ENCODE data around the gene ASB18.

The ASB18 gene

DNA sequence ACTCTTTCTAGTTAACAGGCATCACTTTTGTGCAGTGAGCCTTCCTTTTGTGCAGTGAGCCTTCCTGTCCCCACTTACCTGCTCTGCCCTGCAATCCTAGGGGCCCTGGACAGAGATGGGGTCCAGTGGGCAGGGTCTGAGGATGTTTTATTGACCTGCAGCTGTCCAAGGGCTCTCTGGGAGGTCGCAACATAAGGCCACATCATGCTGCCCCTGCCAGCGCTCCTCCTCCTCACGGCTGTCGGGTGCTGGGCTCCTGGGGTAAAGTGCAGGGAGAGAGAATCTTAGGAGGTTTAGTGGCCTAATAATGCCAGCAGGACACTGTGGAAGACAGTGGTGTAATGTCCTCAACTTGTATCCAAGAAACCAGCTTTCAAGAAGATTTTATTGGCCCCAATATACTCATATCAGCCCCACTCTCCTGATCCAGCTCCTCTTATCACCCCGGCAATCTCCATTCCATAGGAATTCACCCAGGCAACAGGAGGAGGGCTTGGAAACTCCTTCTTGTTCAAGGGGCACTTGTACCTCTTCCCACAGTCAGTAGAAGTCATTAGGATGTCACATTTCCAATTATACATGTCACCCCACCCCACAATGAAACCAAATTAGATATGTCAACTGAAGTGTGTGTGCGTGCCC, 41.9 kb upstream of the ASB18 start:
- TF ChIP-seq, protein P1, sequence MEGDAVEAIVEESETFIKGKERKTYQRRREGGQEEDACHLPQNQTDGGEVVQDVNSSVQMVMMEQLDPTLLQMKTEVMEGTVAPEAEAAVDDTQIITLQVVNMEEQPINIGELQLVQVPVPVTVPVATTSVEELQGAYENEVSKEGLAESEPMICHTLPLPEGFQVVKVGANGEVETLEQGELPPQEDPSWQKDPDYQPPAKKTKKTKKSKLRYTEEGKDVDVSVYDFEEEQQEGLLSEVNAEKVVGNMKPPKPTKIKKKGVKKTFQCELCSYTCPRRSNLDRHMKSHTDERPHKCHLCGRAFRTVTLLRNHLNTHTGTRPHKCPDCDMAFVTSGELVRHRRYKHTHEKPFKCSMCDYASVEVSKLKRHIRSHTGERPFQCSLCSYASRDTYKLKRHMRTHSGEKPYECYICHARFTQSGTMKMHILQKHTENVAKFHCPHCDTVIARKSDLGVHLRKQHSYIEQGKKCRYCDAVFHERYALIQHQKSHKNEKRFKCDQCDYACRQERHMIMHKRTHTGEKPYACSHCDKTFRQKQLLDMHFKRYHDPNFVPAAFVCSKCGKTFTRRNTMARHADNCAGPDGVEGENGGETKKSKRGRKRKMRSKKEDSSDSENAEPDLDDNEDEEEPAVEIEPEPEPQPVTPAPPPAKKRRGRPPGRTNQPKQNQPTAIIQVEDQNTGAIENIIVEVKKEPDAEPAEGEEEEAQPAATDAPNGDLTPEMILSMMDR (IDR thresholded peaks at IDR 0.05), result no peak
- TF ChIP-seq ZFX (IDR thresholded peaks at IDR 0.05; ENCODE audit: borderline replicate concordance), result no peak
- H3K27ac ChIP-seq, result no peak overlapping the region

DNA sequence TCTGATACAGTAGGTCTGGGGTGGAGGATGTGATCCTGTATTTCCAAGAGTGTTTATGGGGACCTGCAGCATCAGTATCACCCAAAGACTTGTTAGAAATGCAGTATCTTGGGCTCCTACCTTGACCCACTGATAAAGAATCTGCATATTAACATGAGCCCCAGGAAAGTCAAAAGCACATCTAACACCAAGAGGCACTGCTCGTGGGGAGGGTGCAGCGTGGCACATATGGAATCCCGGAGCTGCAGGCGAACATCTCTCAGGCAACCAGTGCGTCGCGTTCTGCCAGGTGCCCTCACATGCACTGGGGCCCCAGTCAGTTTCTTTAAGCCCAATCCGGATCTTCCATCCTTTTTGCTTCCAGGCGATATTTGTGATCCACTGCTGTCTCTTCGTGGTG, 41.3 kb upstream of the ASB18 start:
- no peak overlapping the region for H3K27ac ChIP-seq
- TF ChIP-seq, protein P1 (IDR thresholded peaks at IDR 0.05), result no peak
- no peak for TF ChIP-seq ZFX (IDR thresholded peaks at IDR 0.05; ENCODE audit: borderline replicate concordance)

DNA sequence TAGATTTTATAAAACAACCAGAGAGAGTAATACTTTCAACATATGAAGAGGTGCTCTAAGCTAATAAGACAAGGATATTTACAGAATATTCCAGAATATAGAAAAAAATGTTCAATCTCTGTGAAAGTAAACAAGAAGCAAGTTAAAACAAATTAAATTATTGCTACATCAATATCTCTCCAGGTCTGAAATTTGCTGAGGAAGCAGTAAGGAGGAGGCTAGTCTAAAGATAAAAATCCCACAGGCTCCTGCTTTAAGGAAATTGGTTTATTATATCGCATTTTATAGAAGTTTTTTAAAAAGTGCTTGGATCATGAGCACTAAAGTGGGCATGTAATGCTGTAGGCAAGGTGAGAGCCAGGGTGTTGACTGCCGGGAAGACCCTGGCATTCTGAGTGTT, 39.7 kb upstream of the ASB18 start:
- no peak overlapping the region for H3K27ac ChIP-seq
- no peak for TF ChIP-seq ZFX (IDR thresholded peaks at IDR 0.05; ENCODE audit: borderline replicate concordance)
- TF ChIP-seq, protein P1 (IDR thresholded peaks at IDR 0.05), result no peak

DNA sequence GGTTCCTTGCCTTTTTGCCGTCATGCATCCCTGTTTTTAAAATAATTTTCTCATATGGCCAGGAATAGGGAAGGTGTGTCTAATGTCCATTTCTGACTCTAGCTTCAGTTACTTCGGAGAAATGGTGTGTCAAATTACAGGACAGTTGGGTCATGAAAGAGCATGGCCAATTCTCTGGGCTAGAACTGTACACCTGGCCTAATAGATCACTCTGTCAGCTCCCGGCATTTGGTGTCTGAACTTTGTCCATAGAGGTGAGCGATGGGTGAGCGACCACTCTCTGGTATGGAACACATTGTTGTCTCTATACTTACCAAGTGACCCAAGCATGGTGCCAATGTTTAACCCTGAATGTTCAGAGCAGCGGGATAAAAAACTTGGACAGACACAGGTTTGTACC, 38.3 kb upstream of the ASB18 start:
- TF ChIP-seq ZFX (IDR thresholded peaks at IDR 0.05; ENCODE audit: borderline replicate concordance), result no peak
- TF ChIP-seq, protein P1 (IDR thresholded peaks at IDR 0.05), result no peak

DNA sequence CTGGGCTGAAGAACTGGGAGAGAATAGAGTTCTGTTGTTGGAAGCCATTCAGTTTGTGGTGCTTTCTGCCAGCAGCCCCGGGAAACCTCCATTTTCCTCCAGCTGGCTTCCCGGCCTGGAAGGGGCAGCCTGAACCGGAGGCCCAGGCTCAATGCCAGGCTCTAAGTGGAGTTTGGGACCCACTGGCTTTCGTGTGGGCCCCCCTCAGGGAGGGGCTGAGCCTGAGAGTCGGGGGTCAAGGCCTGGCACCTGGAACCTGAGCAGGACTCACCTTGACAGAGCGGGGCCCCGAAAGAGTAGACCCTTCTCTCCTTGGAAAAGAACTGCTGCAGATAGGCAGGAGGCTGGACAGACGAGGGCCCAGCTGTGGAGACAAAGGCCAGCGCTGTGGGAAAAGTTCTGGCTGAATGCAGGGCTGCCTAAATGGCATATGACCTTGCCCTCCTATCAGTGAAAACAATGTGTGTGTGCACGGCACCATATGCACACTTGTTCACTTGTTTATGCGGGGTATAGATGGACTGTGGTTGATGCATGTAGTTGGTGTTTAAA, 34.8 kb upstream of the ASB18 start:
- TF ChIP-seq ZFX (IDR thresholded peaks at IDR 0.05; ENCODE audit: borderline replicate concordance), result no peak
- TF ChIP-seq, protein P1 (IDR thresholded peaks at IDR 0.05), result no peak
- no peak overlapping the region for H3K27ac ChIP-seq

More for the DNA sequence above, 38.3 kb upstream of the ASB18 start:
- H3K27ac ChIP-seq, result no peak overlapping the region

DNA sequence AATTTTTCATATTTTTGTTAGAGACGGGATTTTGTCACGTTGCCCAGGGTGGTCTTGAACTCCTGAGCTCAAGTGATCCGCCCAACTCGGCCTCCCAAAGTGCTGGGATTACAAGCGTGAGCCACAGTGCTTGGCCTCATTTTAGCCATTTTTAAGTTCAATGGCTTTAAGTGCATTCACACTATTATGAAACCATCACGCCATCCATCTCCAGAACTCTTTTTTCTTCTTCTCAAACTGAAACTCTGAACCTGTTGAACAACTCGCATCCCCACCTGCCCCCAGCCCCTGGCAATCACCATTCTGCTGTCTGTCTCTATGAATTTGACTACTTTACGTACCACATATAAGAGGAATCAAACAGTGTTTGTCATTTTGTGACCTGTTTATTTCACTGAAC, 31.3 kb upstream of the ASB18 start:
- no peak overlapping the region for H3K27ac ChIP-seq
- TF ChIP-seq ZFX (IDR thresholded peaks at IDR 0.05; ENCODE audit: borderline replicate concordance), result no peak
- TF ChIP-seq, protein P1 (IDR thresholded peaks at IDR 0.05), result no peak

DNA sequence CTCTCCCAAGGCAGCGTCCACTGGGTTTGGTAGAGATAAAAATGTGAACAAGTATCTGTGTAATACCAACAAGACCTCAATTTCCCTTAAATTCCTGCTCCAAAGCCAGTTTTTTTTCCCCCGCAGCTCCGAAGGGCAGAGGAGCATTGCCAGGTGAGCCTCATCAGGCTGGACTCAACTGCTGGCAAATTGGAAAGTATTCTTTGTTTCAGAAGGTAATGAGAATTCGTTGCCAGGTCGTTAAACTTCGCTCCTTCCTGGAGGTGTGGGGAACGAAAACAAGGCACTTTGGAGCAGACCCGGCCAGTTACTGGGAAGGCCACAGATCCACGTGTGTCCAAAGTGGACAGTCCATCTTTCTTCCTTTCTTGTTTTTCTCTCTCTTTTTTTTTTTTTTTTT, 30.4 kb upstream of the ASB18 start:
- no peak overlapping the region for H3K27ac ChIP-seq
- TF ChIP-seq, protein P1 (IDR thresholded peaks at IDR 0.05), result no peak
- TF ChIP-seq ZFX (IDR thresholded peaks at IDR 0.05; ENCODE audit: borderline replicate concordance), result no peak

Data from 22Rv1 (cell line).